MM.1S (cell line): ENCODE measurements around the gene SLC1A7.

Experiments
- CTCF ChIP-seq: fragments of 300-600 bp; sonication (generic); IDR thresholded peaks from 2 replicates; pipeline ENCODE4 v1.5.1; 2016; ENCODE audit warnings: antibody characterized with exemption, low read length, mixed read lengths
- EZH2 ChIP-seq: fragments of 300-600 bp; sonication (generic); optimal IDR thresholded peaks from 2 replicates; pipeline ENCODE3; 2017; ENCODE audit warnings: low read depth, mild to moderate bottlenecking, antibody characterized with exemption, low read length, mixed read lengths
- EZH2phosphoT487 ChIP-seq: fragments of 300-600 bp; sonication (generic); IDR thresholded peaks from 2 replicates; pipeline ENCODE4 v1.6.1; 2018; ENCODE audit warnings: antibody characterized with exemption, low read length

- no peak for TF ChIP-seq EZH2phosphoT487
- no peak for TF ChIP-seq CTCF
- no peak for TF ChIP-seq EZH2
These were observed 73.9 kb downstream of the SLC1A7 start for GRCh38 chr1:53068314-53069099.
